Measurements from ENCODE around the gene USP34. TPM values are rescaled to one million over a fixed set of nuclear protein-coding genes. Genes with fewer than 3 reads are reported as not detected.
A peak's percentile ranks its signal among the peaks of the same experiment; 100 is the strongest.
"Not testable (repeated sequence)": the region's sequence is repeated elsewhere in the genome, so short reads cannot be mapped to it uniquely, and the experiment has no call there.

The USP34 gene
- total and polyA plus RNA-seq, 2 of the 4 experiments (the other 2 are of a cell fraction) = 34.7 to 128 TPM

DNA sequence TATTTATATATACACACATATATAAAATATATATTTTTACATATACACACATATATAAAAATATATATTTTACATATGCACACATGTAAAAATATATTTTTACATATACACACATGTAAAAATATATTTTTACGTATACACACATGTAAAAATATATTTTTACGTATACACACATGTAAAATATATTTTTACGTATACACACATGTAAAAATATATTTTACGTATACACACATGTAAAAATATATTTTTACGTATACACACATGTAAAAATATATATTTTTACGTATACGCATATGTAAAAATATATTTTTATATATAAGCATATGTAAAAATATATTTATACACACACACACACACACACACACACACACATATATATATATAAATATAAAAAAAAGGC is 83.3 kb downstream of the USP34 start:
- H3K9ac ChIP-seq (ENCODE audit: low read depth, low read length); DNase-seq; H3K23ac ChIP-seq (ENCODE audit: low read depth, low read length); H3K27ac ChIP-seq (ENCODE audit: insufficient read depth, low read length); H2BK5ac ChIP-seq (ENCODE audit: low read depth, low read length, poor library complexity, severe bottlenecking); H2BK15ac ChIP-seq (ENCODE audit: low read depth, low read length); POLR2A ChIA-PET (ENCODE audit: unreplicated experiment); H3K56ac ChIP-seq (ENCODE audit: extremely low read depth, insufficient read depth, low read length); H3K18ac ChIP-seq (ENCODE audit: low read depth, low read length); H3K4me3 ChIP-seq (ENCODE audit: insufficient read depth, low read depth, low read length); H3K9me1 ChIP-seq (ENCODE audit: insufficient read depth, low read length); BruUV-seq (replicated peaks); ATAC-seq (ENCODE audit: low read depth); H2AFZ ChIP-seq (replicated peaks; ENCODE audit: low read length, poor library complexity); H3K27me3 ChIP-seq (ENCODE audit: control insufficient read depth, insufficient read depth, low read length); H3K4me2 ChIP-seq (ENCODE audit: low read depth, low read length); H2AK5ac ChIP-seq (ENCODE audit: low read depth, low read length); H3K4ac ChIP-seq (ENCODE audit: low read depth, low read length); H4K91ac ChIP-seq (ENCODE audit: insufficient read depth, low read depth, low read length); H3K4me1 ChIP-seq (ENCODE audit: control insufficient read depth, insufficient read depth, low read length); H4K5ac ChIP-seq (ENCODE audit: low read depth, low read length); H4K8ac ChIP-seq (ENCODE audit: low read depth in 2 of 2, low read length in 2 of 2); H2BK20ac ChIP-seq (ENCODE audit: low read depth, low read length); H2AK9ac ChIP-seq (replicated peaks; ENCODE audit: low read depth, low read length, poor library complexity); dilution Hi-C loops (cut with HindIII; ENCODE audit: low sequenced_read_pairs, unreplicated experiment); in situ Hi-C loops (cut with MboI; ENCODE audit: low sequenced_read_pairs); H4K20me1 ChIP-seq (ENCODE audit: insufficient read depth, low read length); H3K14ac ChIP-seq (replicated peaks; ENCODE audit: low read depth, low read length); intact Hi-C loops (cut with micrococcal nuclease); CTCF ChIA-PET; H3K9me3 ChIP-seq (ENCODE audit: control insufficient read depth, insufficient read depth, low read length); H2BK120ac ChIP-seq (ENCODE audit: low read depth, low read length): not testable (repeated sequence)
- WGBS, 2 experiments (ENCODE audit: extremely low coverage in 2 of 2, insufficient read length in 1 of 2) = no CpG with 5 or more reads among the region's 7 CpGs
- Histone ChIP-seq H3K36me3 (ENCODE audit: control insufficient read depth, insufficient read depth, low read length) (peaks cover 18% of the 10 kb centered on the region), H3K79me1 (ENCODE audit: low read depth in 1 of 2, low read length in 2 of 2) (peaks cover 18 to 21% of the 10 kb centered on the region in 2 experiments)

- WGBS, 2 experiments (ENCODE audit: extremely low coverage in 2 of 2, insufficient read length in 1 of 2) = 90% methylated on average over 2 of the region's 4 CpGs; no CpG with 5 or more reads in 1 of the 2 experiments
- peak overlapping the region; percentile 14; the same call in 1 of the 2 replicates for H3K18ac ChIP-seq (ENCODE audit: low read depth, low read length)
- H2AK9ac ChIP-seq (replicated peaks; ENCODE audit: low read depth, low read length, poor library complexity); POLR2A ChIA-PET (ENCODE audit: unreplicated experiment); CTCF ChIA-PET; H4K91ac ChIP-seq (ENCODE audit: insufficient read depth, low read depth, low read length); DNase-seq; H2BK120ac ChIP-seq (ENCODE audit: low read depth, low read length); H2BK15ac ChIP-seq (ENCODE audit: low read depth, low read length); H3K4me2 ChIP-seq (ENCODE audit: low read depth, low read length); H2AK5ac ChIP-seq (ENCODE audit: low read depth, low read length); H4K5ac ChIP-seq (ENCODE audit: low read depth, low read length); H3K23ac ChIP-seq (ENCODE audit: low read depth, low read length); in situ Hi-C loops (cut with MboI; ENCODE audit: low sequenced_read_pairs); H3K9ac ChIP-seq (ENCODE audit: low read depth, low read length); ATAC-seq (ENCODE audit: low read depth); H3K4ac ChIP-seq (ENCODE audit: low read depth, low read length); H3K9me3 ChIP-seq (ENCODE audit: control insufficient read depth, insufficient read depth, low read length); dilution Hi-C loops (cut with HindIII; ENCODE audit: low sequenced_read_pairs, unreplicated experiment); H3K56ac ChIP-seq (ENCODE audit: extremely low read depth, insufficient read depth, low read length); H3K4me3 ChIP-seq (ENCODE audit: insufficient read depth, low read depth, low read length); intact Hi-C loops (cut with micrococcal nuclease); BruUV-seq (replicated peaks); H2AFZ ChIP-seq (replicated peaks; ENCODE audit: low read length, poor library complexity); H3K27me3 ChIP-seq (ENCODE audit: control insufficient read depth, insufficient read depth, low read length); H4K8ac ChIP-seq (ENCODE audit: low read depth in 2 of 2, low read length in 2 of 2); H3K9me1 ChIP-seq (ENCODE audit: insufficient read depth, low read length); H2BK20ac ChIP-seq (ENCODE audit: low read depth, low read length): not testable (repeated sequence)
- H3K79me1 ChIP-seq (ENCODE audit: low read depth in 1 of 2, low read length in 2 of 2) = peaks cover 31 to 53% of the 10 kb centered on the region in 2 experiments
- peak overlapping the region; percentile 18 for H2BK5ac ChIP-seq (ENCODE audit: low read depth, low read length, poor library complexity, severe bottlenecking)
- peaks cover 26% of the 10 kb centered on the region for H3K36me3 ChIP-seq (ENCODE audit: control insufficient read depth, insufficient read depth, low read length)
- H3K14ac ChIP-seq (replicated peaks; ENCODE audit: low read depth, low read length) = peak overlapping the region; percentile 61
- peak overlapping the region; percentile 32; the same call in 1 of the 2 replicates for H3K27ac ChIP-seq (ENCODE audit: insufficient read depth, low read length)
- peaks cover 10% of the 10 kb centered on the region for H4K20me1 ChIP-seq (ENCODE audit: insufficient read depth, low read length)
- peaks cover 11% of the 10 kb centered on the region for H3K4me1 ChIP-seq (ENCODE audit: control insufficient read depth, insufficient read depth, low read length)
Observed at GRCh38 chr2:61380882-61381197, 90.0 kb downstream of the USP34 start.

Measured in IMR-90 (cell line).